HepG2 (cell line): Measurements from ENCODE around the gene PLCL1. TPM values are rescaled to one million over a fixed set of nuclear protein-coding genes. Genes with fewer than 3 reads are reported as not detected.

Source experiments
- KDM3A ChIP-seq: IDR thresholded peaks from 2 replicates; pipeline ENCODE4 v1.6.1; 2018; ENCODE audit warnings: low read depth, missing compliant biosample characterization
- ZNF260 ChIP-seq: sonication (generic); formaldehyde crosslinking; IDR thresholded peaks from 2 replicates; pipeline ENCODE4 v1.4.0; 2020; ENCODE audit warnings: missing genetic modification reagents, low read depth, mild to moderate bottlenecking, borderline replicate concordance
- ZNF407 ChIP-seq: sonication (generic); formaldehyde crosslinking; IDR thresholded peaks from one replicate; pipeline ENCODE4 v1.5.1; 2020; ENCODE audit warnings: mild to moderate bottlenecking, missing genetic modification reagents; ENCODE audit errors: not compliant biosample characterization
- ZNF558 ChIP-seq: sonication (generic); formaldehyde crosslinking; IDR thresholded peaks from 2 replicates; pipeline ENCODE4 v1.9.0; 2022; ENCODE audit warnings: mild to moderate bottlenecking, missing genetic modification reagents, borderline replicate concordance
- polyA plus RNA-seq, 8 experiments: library from polyadenylated mRNA; depleted of rRNA in 3 of 8; stranded (reverse) in 7 of 8; unstranded in 1 of 8; fragments of >200 nt; fragmentation: Illumina TruSeq in 4 of 8; extraction: Trizol in 4 of 8; gene quantifications; 2 replicates each; pipeline versions ENCODE4 v1.2.1 to v1.2.3, GENCODE V29; 2011 to 2016; ENCODE audit warnings: low read depth in 4 of 8, missing spikeins in 1 of 8, mixed read lengths in 1 of 8; ENCODE audit not compliant: insufficient read depth in 1 of 8
- total RNA-seq, 5 experiments: library from RNA; depleted of rRNA; stranded (reverse); fragments of >200 nt; fragmentation: Illumina TruSeq; extraction: Trizol; gene quantifications; 2 replicates each; pipeline ENCODE4 v1.2.3, GENCODE V29; 2016; ENCODE audit warnings: low read depth in 1 of 5

PLCL1 gene
- total and polyA plus RNA-seq, 2 of the 13 experiments (the other 11 are each of a cell fraction or from before 2014, with no cell fraction given): not detected

- TF ChIP-seq ZNF407 (CRISPR knock-in tag) (no peak), ZNF260 (CRISPR knock-in tag) (no peak), ZNF558 (CRISPR knock-in tag) (no peak), KDM3A (CRISPR knock-in tag) (no peak)
- TF ChIP-seq, all 625 proteins: peak for 0
These were observed 325.2 kb downstream of the PLCL1 start (continued) for GRCh38 chr2:198129609-198130008.
